Smooth muscle cell (in vitro differentiated cells): ENCODE results near the gene ABTB1. TPM values are rescaled to one million over a fixed set of nuclear protein-coding genes. Genes with fewer than 3 reads are reported as not detected.

Source experiments
- DNase-seq: peaks from one replicate; lab custom pipeline; 2025; ENCODE audit not compliant: unreplicated experiment; lab: John Stamatoyannopoulos, UW
- H2AFZ ChIP-seq: fragments of 200-600 bp; sonication (generic); 2 replicates; pipeline ENCODE4 v1.6.0; 2016; ENCODE audit warnings: antibody characterized with exemption, low read depth, mild to moderate bottlenecking
- H3F3A ChIP-seq: fragments of 200-600 bp; sonication (generic); 2 replicates; pipeline ENCODE4 v1.6.0; 2017; ENCODE audit warnings: antibody characterized with exemption, low read depth
- H3K27ac ChIP-seq: fragments of 200-600 bp; sonication (generic); 2 replicates; pipeline ENCODE4 v1.5.1; 2016; ENCODE audit warnings: low read depth, mild to moderate bottlenecking
- H3K27me3 ChIP-seq: fragments of 200-600 bp; sonication (generic); 2 replicates; pipeline ENCODE4 v1.6.1; 2016; ENCODE audit warnings: low read depth, mild to moderate bottlenecking
- H3K36me3 ChIP-seq: fragments of 200-600 bp; sonication (generic); 2 replicates; pipeline ENCODE4 v1.5.1; 2016; ENCODE audit warnings: low read depth
- H3K4me1 ChIP-seq: fragments of 200-600 bp; sonication (generic); 2 replicates; pipeline ENCODE4 v1.5.1; 2016; ENCODE audit warnings: low read depth
- H3K4me2 ChIP-seq: fragments of 200-600 bp; sonication (generic); 2 replicates; pipeline ENCODE4 v1.6.0; 2016; ENCODE audit warnings: mild to moderate bottlenecking
- H3K4me3 ChIP-seq: fragments of 200-600 bp; sonication (generic); 2 replicates; pipeline ENCODE4 v1.5.1; 2016; ENCODE audit warnings: mild to moderate bottlenecking
- H3K79me2 ChIP-seq: fragments of 200-600 bp; sonication (generic); 2 replicates; pipeline ENCODE4 v1.6.0; 2016; ENCODE audit warnings: low read depth, mild to moderate bottlenecking
- H3K9ac ChIP-seq: fragments of 200-600 bp; sonication (generic); 2 replicates; pipeline ENCODE4 v1.6.0; 2016; ENCODE audit warnings: low read depth
- H3K9me3 ChIP-seq: fragments of 200-600 bp; sonication (generic); replicated peaks from 2 replicates; pipeline ENCODE4 v1.5.1; 2016; ENCODE audit warnings: low read depth
- H4K20me1 ChIP-seq: fragments of 200-600 bp; sonication (generic); 2 replicates; pipeline ENCODE4 v1.6.0; 2016; ENCODE audit warnings: low read depth
- CTCF ChIP-seq: fragments of 200-600 bp; sonication (generic); IDR thresholded peaks from 2 replicates; pipeline ENCODE4 v1.5.1; 2017; ENCODE audit warnings: borderline replicate concordance, mild to moderate bottlenecking, antibody characterized with exemption; ENCODE audit not compliant: insufficient read depth, poor library complexity, severe bottlenecking
- WGBS: methylation state at CpG from one replicate; pipeline ENCODE4 v1.1.7; 2016; ENCODE audit warnings: low lambda C conversion rate; 5-methylcytosine and 5-hydroxymethylcytosine counted together
- polyA plus RNA-seq: library from polyadenylated mRNA; unstranded; fragments of >200 nt; fragmentation: Nextera tagmentation; extraction: Ambion mirVana; gene quantifications from 2 replicates; pipeline ENCODE4 v1.2.1, GENCODE V29; 2016
- total RNA-seq: library from RNA; depleted of rRNA; stranded (reverse); fragments of >200 nt; gene quantifications from 2 replicates; pipeline ENCODE4 v1.2.3, GENCODE V29; 2014

ABTB1 gene
- total and polyA plus RNA-seq, 2 experiments from 2014 or later: 2.8 to 17.9 TPM

GRCh38 chr3:127677541-127678314 lies 5.0 kb downstream of the ABTB1 start:
- no peaks in the 10 kb centered on the region for H3K36me3 ChIP-seq
- no peak for TF ChIP-seq CTCF
- no peaks in the 10 kb centered on the region for H3K79me2 ChIP-seq
- H3K27me3 ChIP-seq: no peaks in the 10 kb centered on the region
- no peak overlapping the region for H2AFZ ChIP-seq
- no peaks in the 10 kb centered on the region for H3K9me3 ChIP-seq
- no peaks in the 10 kb centered on the region for H3F3A ChIP-seq
- H3K4me2 ChIP-seq: no peak overlapping the region
- H3K9ac ChIP-seq: no peak overlapping the region
- no peak overlapping the region for H3K4me3 ChIP-seq
- WGBS: 93% methylated on average over 17 of the region's 17 CpGs
- DNase-seq: no peak
- H3K4me1 ChIP-seq: no peaks in the 10 kb centered on the region
- H3K27ac ChIP-seq: no peak overlapping the region
- no peaks in the 10 kb centered on the region for H4K20me1 ChIP-seq

- H3K4me1 ChIP-seq: no peaks in the 10 kb centered on the region
- no peak for TF ChIP-seq CTCF
- no peak overlapping the region for H2AFZ ChIP-seq
- no peak overlapping the region for H3K27ac ChIP-seq
- no peak for DNase-seq
- WGBS: 98% methylated on average over 8 of the region's 8 CpGs
- H3K27me3 ChIP-seq: no peaks in the 10 kb centered on the region
- no peaks in the 10 kb centered on the region for H3K79me2 ChIP-seq
- no peaks in the 10 kb centered on the region for H3K36me3 ChIP-seq
- H3F3A ChIP-seq: no peaks in the 10 kb centered on the region
- H3K9me3 ChIP-seq: no peaks in the 10 kb centered on the region
- H3K4me3 ChIP-seq: no peak overlapping the region
- H4K20me1 ChIP-seq: no peaks in the 10 kb centered on the region
- H3K4me2 ChIP-seq: no peak overlapping the region
- no peak overlapping the region for H3K9ac ChIP-seq
These were observed 5.5 kb downstream of the ABTB1 start for GRCh38 chr3:127678315-127678599.

GRCh38 chr3:127678611-127679533 lies 6.1 kb downstream of the ABTB1 start:
- no peak overlapping the region for H3K27ac ChIP-seq
- no peaks in the 10 kb centered on the region for H4K20me1 ChIP-seq
- no peak overlapping the region for H3K4me3 ChIP-seq
- H3K27me3 ChIP-seq: no peaks in the 10 kb centered on the region
- no peak overlapping the region for H3K4me2 ChIP-seq
- H3K36me3 ChIP-seq: no peaks in the 10 kb centered on the region
- no peak overlapping the region for H3K9ac ChIP-seq
- H3F3A ChIP-seq: no peaks in the 10 kb centered on the region
- no peaks in the 10 kb centered on the region for H3K79me2 ChIP-seq
- DNase-seq: no peak
- TF ChIP-seq CTCF: no peak
- no peaks in the 10 kb centered on the region for H3K9me3 ChIP-seq
- 94% methylated on average over 12 of the region's 12 CpGs for WGBS
- no peaks in the 10 kb centered on the region for H3K4me1 ChIP-seq
- no peak overlapping the region for H2AFZ ChIP-seq
